ENCODE results near the gene CCDC8.
A peak's percentile ranks its signal among the peaks of the same experiment; 100 is the strongest.

The CCDC8 gene

DNA sequence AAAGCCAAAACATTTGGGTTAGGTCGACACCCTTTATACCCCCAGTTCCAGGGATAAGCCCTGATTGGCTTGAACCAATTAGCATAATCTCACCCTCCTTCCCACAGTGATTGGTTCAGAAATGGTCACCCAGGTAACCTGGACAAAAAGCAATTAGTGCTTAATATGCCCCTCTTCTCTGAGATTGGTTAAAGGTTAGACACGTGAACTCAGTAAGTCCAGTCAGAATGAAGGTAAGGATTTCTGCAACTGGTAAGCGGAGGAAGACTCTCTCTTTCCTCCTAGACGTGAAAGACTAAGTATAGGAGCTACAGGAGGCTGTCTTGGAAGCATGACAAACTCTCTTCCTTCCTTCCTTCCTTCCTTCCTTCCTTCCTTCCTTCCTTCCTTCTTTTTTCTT lies 16.6 kb upstream of the CCDC8 start:
- TF ChIP-seq, protein P1, sequence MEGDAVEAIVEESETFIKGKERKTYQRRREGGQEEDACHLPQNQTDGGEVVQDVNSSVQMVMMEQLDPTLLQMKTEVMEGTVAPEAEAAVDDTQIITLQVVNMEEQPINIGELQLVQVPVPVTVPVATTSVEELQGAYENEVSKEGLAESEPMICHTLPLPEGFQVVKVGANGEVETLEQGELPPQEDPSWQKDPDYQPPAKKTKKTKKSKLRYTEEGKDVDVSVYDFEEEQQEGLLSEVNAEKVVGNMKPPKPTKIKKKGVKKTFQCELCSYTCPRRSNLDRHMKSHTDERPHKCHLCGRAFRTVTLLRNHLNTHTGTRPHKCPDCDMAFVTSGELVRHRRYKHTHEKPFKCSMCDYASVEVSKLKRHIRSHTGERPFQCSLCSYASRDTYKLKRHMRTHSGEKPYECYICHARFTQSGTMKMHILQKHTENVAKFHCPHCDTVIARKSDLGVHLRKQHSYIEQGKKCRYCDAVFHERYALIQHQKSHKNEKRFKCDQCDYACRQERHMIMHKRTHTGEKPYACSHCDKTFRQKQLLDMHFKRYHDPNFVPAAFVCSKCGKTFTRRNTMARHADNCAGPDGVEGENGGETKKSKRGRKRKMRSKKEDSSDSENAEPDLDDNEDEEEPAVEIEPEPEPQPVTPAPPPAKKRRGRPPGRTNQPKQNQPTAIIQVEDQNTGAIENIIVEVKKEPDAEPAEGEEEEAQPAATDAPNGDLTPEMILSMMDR (conservative IDR thresholded peaks at IDR 0.05; ENCODE audit: control insufficient read depth, insufficient read depth, low read depth, low read length): no peak
- no peak overlapping the region for H3K4me3 ChIP-seq (ENCODE audit: control insufficient read depth, low read depth, low read length)
- DNase-seq (ENCODE audit: low read depth): no peak

DNA sequence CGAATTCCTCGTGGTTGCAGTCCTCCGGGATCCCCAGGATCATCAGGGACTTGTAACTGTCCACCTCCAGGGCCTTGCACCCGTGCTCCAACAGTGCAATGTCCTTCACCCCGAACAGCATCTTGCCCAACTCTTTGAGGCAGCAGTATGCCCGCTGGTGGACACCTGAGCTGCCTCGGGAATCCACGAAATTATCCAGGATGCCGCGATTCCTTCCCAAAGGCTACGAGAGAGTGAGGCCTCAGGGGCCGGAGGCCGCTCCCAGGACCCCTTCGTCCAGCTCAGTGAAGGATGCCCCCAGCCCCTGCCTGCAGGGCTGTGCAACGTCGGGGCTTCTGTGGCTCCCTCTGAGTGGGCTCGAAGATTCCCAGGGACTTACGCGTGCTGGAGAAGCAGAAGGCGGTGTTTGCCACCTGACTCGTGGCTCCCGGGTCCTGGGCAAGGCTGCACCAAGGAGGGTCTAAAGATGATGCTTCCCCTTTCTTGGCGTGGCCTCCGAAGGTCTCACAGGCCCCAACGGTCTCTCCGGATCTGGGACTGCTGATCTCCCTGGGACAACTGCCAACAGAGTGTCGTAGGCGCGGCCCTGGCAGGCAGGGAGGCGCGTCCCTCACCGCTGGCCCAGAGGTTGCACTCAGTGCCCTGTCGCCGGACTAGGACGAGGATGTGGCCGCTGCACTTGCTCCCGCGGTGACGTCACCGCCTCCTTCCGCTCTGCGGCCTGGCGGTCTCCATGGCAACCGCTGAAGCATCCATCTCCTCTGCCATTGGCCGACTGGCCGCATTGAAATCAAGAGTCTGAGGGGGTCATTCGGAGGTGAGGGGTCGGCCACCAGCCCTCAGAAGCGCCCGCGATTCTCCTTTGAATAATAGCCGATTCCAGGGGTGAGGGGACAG lies 15.1 kb upstream of the CCDC8 start, which contains the start of gene PNMA8C:
PNMA8C (minus strand) TSS at position 698 of the 897 bp plus-strand sequence; CDS start at position 121, 577 bp downstream.
- peak; percentile 45 for DNase-seq (ENCODE audit: low read depth)
- TF ChIP-seq, protein P1 (conservative IDR thresholded peaks at IDR 0.05; ENCODE audit: control insufficient read depth, insufficient read depth, low read depth, low read length): no peak
- H3K4me3 ChIP-seq (ENCODE audit: control insufficient read depth, low read depth, low read length): no peak within 1 kb of the TSS

DNA sequence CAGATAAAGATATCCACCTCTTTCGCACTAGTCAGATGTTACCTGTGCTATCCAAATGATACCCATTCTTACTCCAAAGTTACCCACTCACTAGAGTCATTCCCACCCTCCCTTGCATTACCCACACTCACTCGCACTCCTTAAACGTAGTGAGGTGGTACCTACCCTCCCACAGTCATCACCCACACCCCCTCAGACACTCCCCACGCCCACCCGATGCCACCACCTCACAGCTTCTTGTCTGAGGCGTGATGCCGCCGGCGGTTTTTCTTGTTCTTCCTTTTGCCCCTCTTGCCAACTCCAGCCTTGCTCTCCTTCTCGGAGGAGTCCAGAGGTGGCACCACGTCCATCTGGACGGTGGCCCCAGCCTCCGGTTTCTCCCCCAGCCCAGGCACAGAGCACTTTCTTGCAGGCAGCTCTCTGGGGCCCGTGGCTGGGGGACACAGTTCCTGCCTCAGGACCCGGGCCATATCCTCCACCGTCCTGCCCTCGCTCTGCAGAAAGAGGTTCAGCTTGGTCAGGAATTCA lies 14.2 kb upstream of the CCDC8 start:
- TF ChIP-seq, protein P1 (conservative IDR thresholded peaks at IDR 0.05; ENCODE audit: control insufficient read depth, insufficient read depth, low read depth, low read length): no peak
- DNase-seq (ENCODE audit: low read depth): no peak

DNA sequence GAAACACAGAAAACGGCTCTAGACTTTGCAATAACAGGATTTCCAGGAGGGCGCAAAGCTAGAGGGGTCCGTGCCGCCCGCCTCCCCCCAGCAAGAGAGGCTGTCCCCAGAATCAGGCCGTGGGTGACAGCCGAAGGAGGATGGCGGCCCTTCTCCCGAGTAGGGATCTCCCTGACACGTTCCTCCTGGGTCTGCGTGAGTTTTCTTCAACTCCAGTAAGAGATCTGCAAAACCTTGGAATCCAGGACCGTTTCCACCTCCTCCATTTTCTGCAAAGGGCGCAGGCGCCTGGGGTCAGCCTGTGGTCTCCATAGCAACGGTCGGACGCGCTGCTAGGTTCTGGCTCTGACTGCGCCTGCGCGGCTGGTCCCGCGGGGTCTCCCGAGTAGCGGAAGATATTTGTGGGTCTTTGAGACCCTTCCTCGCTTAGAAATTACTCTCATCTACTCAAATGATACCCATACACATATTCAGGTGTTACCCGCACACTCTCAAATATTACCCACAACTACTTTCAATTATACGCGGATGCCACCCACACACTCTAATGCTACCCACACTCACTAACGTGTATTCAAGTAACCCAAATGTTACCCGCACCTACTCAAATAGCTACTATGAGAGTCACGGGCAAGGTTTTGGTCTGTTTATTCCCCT lies 13.3 kb upstream of the CCDC8 start:
- H3K4me3 ChIP-seq (ENCODE audit: control insufficient read depth, low read depth, low read length): peak overlapping the region; percentile 58
- TF ChIP-seq, protein P1 (conservative IDR thresholded peaks at IDR 0.05; ENCODE audit: control insufficient read depth, insufficient read depth, low read depth, low read length): no peak
- peak; percentile 78 for DNase-seq (ENCODE audit: low read depth)

More for the DNA sequence above, 14.2 kb upstream of the CCDC8 start:
- H3K4me3 ChIP-seq (ENCODE audit: control insufficient read depth, low read depth, low read length): no peak overlapping the region

DNA sequence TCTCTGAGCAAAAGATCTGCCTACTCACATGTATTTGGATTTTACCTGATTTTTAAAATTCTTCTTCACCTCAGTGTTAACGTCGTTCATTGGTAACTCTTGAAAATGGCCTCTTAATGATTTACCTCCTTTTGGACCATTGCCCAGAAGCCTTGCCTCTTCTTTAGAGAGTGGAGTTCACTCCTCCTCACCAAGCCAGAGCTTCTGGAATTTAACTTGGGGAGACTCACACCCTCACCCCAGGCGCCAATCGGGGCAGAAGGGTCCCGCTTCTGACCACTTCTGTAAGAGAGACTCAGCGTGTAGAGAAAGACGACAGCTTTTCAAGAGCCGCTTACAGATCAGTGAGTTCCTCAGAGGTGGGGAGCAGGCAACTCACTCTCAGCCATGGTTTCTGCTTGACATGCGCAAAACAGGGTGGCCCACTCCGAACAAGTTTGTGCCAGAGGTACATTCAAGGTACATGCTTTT lies 12.7 kb upstream of the CCDC8 start:
- DNase-seq (ENCODE audit: low read depth): peak; percentile 54
- H3K4me3 ChIP-seq (ENCODE audit: control insufficient read depth, low read depth, low read length): peak overlapping the region; percentile 58
- TF ChIP-seq, protein P1 (conservative IDR thresholded peaks at IDR 0.05; ENCODE audit: control insufficient read depth, insufficient read depth, low read depth, low read length): no peak

DNA sequence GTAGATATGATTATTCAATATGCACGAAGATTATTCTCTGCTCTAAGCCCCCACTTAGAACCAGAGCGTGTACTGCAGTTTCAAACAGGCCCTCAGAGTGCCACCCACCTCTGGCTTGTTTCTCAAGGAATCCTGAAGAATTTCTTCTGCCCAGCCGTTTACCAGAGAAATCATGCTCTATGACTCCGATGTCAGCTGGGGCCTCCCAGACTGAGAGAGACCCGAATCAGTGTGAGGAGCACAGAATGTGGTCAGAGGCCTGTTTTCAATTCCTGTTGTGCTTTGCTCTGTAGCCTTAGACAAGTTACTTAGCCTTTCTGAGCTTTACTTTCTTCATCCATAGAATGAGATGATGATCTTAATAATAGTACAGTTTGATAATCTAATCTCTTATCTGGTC lies 9.8 kb upstream of the CCDC8 start:
- DNase-seq (ENCODE audit: low read depth): no peak
- TF ChIP-seq, protein P1 (conservative IDR thresholded peaks at IDR 0.05; ENCODE audit: control insufficient read depth, insufficient read depth, low read depth, low read length): no peak
- no peak overlapping the region for H3K4me3 ChIP-seq (ENCODE audit: control insufficient read depth, low read depth, low read length)

Measured in fibroblast of mammary gland (primary cell).